HG02571 (cell line): ENCODE results near the gene NSMCE1.
A peak's percentile ranks its signal among the peaks of the same experiment; 100 is the strongest.
"Not testable (repeated sequence)": the region's sequence is repeated elsewhere in the genome, so short reads cannot be mapped to it uniquely, and the experiment has no call there.

Experiments
- ATAC-seq: cut with Tn5 transposase; IDR thresholded peaks from one replicate; pipeline ENCODE4 v1.9.1; 2021; ENCODE audit warnings: mild to moderate bottlenecking, moderate library complexity; ENCODE audit not compliant: unreplicated experiment

The NSMCE1 gene

GRCh38 chr16:27220527-27220926, 48.0 kb downstream of the NSMCE1 start:
- no peak for ATAC-seq

DNA sequence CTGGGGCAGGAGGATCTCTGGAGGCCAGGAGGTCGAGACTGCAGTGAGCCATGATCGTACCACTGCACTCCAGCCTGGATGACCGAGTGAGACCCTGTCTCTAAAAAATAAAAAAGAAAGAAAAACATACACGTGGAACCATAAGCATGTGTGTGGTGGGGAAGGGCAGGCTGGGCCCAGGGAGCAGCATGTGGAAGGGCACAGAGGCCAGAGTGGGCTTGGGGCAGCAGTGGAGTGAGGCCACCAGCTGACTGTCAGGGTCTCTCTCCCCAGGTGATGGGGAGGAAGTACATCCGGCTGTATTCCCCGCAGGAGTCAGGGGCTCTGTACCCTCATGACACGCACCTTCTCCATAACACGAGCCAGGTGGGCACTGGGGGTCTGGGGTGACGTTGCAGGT, 48.5 kb downstream of the NSMCE1 start:
- no peak for ATAC-seq

- no peak for ATAC-seq
Observed at GRCh38 chr16:27219161-27219560, 49.4 kb downstream of the NSMCE1 start.

DNA sequence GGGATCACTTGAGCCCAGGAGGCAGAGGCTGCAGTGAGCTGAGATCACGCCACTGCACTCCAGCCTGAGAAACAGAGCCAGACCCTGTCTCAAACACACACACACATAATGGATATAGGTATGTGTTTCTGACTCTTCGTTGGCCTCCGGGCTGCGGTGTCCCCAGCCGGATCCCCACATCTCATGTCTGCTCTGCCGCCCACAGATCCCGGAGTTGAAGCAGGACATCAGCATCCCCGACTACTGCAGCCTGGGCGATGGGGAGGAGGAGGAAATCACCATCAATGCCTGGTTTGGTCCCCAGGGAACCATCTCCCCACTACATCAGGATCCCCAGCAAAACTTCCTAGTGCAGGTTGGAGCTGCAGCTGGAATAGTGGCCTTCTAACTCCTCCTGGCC, 49.8 kb downstream of the NSMCE1 start:
- no peak for ATAC-seq

- ATAC-seq = no peak
Observed at GRCh38 chr16:27217256-27217655, 51.3 kb downstream of the NSMCE1 start.

DNA sequence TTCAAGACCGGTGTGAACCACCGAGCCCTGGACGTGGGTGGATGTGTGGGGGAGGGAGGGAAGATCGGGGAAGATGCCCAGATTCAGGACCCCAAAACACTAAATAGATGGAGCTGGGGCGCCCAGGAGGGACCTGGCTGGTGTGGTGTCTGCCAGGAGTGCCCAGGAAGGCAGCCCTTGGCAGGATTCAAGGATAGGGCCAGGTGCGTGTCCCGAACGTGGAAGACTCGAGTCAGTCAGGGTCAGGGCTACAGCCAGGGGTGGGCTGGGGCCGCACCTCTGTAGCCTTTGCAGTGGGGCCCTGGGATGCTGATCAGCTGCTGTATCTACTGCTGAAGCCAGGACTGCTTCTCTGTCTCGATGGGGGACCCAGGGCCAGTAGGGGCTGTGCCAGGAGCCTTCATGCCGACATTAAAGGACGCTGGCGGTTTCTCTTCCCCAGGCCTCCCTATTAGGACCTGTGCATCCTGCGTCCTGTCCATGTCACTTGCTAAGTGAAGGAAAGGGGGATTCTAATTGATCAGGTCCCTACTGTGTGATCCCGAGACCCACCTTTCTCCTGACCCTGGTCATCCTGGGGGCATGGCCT, 52.2 kb downstream of the NSMCE1 start:
- no peak for ATAC-seq

- no peak for ATAC-seq
Observed at GRCh38 chr16:27215660-27216059, 52.9 kb downstream of the NSMCE1 start.

GRCh38 chr16:27214084-27214961, 54.2 kb downstream of the NSMCE1 start:
- ATAC-seq = no peak

DNA sequence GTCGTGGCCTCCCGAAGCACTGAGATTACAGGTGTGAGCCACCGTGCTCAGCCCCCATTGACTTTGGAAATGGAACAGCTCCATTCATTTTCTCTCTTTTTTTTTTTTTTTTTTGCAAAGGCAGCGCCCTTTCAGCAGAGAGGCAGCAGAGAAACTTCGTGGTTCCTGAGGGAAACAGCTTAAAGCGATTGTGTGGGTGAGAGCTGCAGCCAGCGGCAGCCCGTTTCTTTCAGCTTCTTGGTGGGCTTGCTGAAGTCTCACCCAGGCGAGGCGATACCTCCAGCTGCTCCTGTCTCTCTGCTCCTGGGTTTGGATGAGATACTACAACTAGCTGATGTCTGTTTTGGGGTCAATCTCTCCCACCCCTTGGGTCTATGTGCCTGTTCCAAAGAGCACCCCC, 57.5 kb downstream of the NSMCE1 start:
- ATAC-seq = no peak

DNA sequence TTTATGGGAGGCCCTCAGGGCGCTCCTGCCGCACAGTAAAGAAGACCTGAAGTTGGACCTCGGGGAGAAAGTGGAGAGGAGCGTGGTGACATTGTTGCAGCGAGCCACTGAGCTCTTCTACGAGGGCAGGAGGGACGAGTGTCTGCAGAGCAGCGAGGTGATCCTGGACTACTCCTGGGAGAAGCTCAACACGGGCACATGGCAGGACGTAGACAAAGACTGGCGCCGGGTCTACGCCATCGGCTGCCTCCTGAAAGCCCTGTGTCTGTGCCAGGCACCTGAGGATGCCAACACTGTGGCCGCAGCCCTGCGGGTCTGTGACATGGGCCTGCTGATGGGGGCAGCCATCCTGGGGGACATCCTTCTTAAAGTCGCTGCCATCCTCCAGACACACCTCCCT, 58.4 kb downstream of the NSMCE1 start:
- ATAC-seq = no peak

GRCh38 chr16:27209591-27209990, 59.0 kb downstream of the NSMCE1 start:
- no peak for ATAC-seq

- ATAC-seq = no peak
Observed at GRCh38 chr16:27208796-27209195, 59.8 kb downstream of the NSMCE1 start.

DNA sequence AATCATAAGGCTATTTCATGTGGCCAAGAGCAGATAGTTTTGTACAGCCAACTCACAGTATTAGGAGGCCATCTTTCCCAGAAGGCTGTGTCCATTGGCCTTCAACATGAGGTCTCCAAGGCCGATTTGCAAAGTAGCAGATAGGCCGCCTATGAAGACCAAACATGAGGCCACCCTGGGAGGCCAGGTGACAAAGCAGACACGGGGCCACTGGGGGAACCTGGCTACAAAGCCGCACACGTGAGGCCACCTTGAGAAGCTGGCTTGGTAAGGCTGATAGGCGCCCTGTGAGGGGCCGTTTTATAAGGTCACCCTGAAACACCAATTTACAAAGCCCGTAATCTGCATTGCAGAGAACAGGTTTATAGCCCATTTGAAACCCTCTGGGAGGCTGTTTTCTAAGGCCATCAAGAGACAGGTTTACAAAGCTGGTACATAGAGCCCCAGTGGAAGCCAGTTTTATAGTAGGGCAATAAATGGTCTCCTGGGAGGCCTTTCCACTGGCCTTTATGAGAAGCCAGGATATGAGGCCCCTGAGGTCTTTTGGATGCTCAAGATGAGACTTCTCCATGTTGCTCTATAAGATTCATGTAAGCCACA, 60.4 kb downstream of the NSMCE1 start:
- ATAC-seq = no peak

GRCh38 chr16:27207121-27207520, 61.5 kb downstream of the NSMCE1 start:
- ATAC-seq = not testable (repeated sequence)

- no peak for ATAC-seq
Observed at GRCh38 chr16:27205423-27206065, 63.0 kb downstream of the NSMCE1 start.

GRCh38 chr16:27204312-27204915, 64.2 kb downstream of the NSMCE1 start:
- no peak for ATAC-seq

- peak; percentile 87 for ATAC-seq
Observed at GRCh38 chr16:27203507-27204311, 64.9 kb downstream of the NSMCE1 start, which contains the start of gene KDM8. Gene KDM8, plus strand, starts transcription at chr16:27203526. Its CDS starts 6,598 bp downstream, at chr16:27210124.

DNA sequence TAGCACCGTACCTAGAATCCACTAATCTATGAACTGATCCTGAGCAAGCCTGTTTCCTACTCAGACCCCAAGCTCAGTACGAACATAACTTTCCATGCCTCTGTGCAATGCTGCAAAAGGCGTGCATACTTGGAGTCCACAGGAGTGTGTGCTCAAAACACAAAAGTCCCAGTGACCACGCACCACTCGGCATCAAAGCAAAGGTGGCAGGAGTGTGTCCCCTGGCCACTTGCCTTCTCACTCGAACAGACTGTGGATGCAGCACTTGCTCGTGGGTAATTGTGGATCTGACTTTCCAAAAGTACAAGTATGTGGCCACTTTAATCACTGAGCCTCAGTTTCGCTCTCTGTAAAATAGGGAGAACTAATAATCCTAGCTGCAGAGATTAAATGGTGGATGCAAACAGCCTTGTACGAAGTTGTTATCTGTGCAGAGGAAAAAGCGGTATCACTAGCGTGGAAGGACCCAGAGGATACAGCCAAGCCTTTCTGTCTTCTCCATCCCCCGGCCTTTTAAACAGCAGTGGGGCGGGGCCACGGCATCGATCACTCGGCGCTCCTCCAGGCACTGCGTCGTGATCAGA, 65.6 kb downstream of the NSMCE1 start:
- ATAC-seq = peak; percentile 57

- not testable (repeated sequence) for ATAC-seq
Observed at GRCh38 chr16:27200914-27201313, 67.7 kb downstream of the NSMCE1 start.

GRCh38 chr16:27199736-27200135, 68.8 kb downstream of the NSMCE1 start:
- no peak for ATAC-seq
